ENCODE results near the gene DUSP2.

DUSP2 gene

GRCh38 chr2:96153291-96153713, 8.1 kb upstream of the DUSP2 start:
- Histone ChIP-seq H3K9me3 (ENCODE audit: control insufficient read depth, low read length) (no peaks in the 10 kb centered on the region), H3K27ac (ENCODE audit: low read depth, low read length, severe bottlenecking) (no peak overlapping the region), H3K4me3 (ENCODE audit: extremely low read depth, insufficient read depth, low read length, poor library complexity, severe bottlenecking) (no peak overlapping the region), H3K36me3 (ENCODE audit: control insufficient read depth, insufficient read depth, low read length) (no peaks in the 10 kb centered on the region), H3K4me1 (ENCODE audit: control insufficient read depth, insufficient read depth, low read length, poor library complexity, severe bottlenecking) (peaks cover 8% of the 10 kb centered on the region)
- 88 to 89% methylated on average over 3 to 6 of the region's 7 CpGs for WGBS, 2 experiments (ENCODE audit: insufficient coverage in 2 of 2)

GRCh38 chr2:96152304-96153161, 7.3 kb upstream of the DUSP2 start:
- no peak overlapping the region for H3K27ac ChIP-seq (ENCODE audit: low read depth, low read length, severe bottlenecking)
- no peaks in the 10 kb centered on the region for H3K9me3 ChIP-seq (ENCODE audit: control insufficient read depth, low read length)
- 70 to 75% methylated on average over 9 to 11 of the region's 13 CpGs for WGBS, 2 experiments (ENCODE audit: insufficient coverage in 2 of 2)
- H3K4me3 ChIP-seq (ENCODE audit: extremely low read depth, insufficient read depth, low read length, poor library complexity, severe bottlenecking): no peak overlapping the region
- no peaks in the 10 kb centered on the region for H3K36me3 ChIP-seq (ENCODE audit: control insufficient read depth, insufficient read depth, low read length)
- peaks cover 16% of the 10 kb centered on the region for H3K4me1 ChIP-seq (ENCODE audit: control insufficient read depth, insufficient read depth, low read length, poor library complexity, severe bottlenecking)

GRCh38 chr2:96151595-96152303, 6.5 kb upstream of the DUSP2 start:
- no peak overlapping the region for H3K27ac ChIP-seq (ENCODE audit: low read depth, low read length, severe bottlenecking)

GRCh38 chr2:96150791-96151594, 5.8 kb upstream of the DUSP2 start:
- no peaks in the 10 kb centered on the region for H3K36me3 ChIP-seq (ENCODE audit: control insufficient read depth, insufficient read depth, low read length)
- H3K27ac ChIP-seq (ENCODE audit: low read depth, low read length, severe bottlenecking): no peak overlapping the region
- peaks cover 30% of the 10 kb centered on the region for H3K4me1 ChIP-seq (ENCODE audit: control insufficient read depth, insufficient read depth, low read length, poor library complexity, severe bottlenecking)
- 91 to 93% methylated on average over 10 to 14 of the region's 14 CpGs for WGBS, 2 experiments (ENCODE audit: insufficient coverage in 2 of 2)
- H3K4me3 ChIP-seq (ENCODE audit: extremely low read depth, insufficient read depth, low read length, poor library complexity, severe bottlenecking): no peak overlapping the region
- no peaks in the 10 kb centered on the region for H3K9me3 ChIP-seq (ENCODE audit: control insufficient read depth, low read length)

More at GRCh38 chr2:96151595-96152303, 6.5 kb upstream of the DUSP2 start:
- Histone ChIP-seq H3K36me3 (ENCODE audit: control insufficient read depth, insufficient read depth, low read length) (no peaks in the 10 kb centered on the region), H3K9me3 (ENCODE audit: control insufficient read depth, low read length) (no peaks in the 10 kb centered on the region), H3K4me3 (ENCODE audit: extremely low read depth, insufficient read depth, low read length, poor library complexity, severe bottlenecking) (no peak overlapping the region), H3K4me1 (ENCODE audit: control insufficient read depth, insufficient read depth, low read length, poor library complexity, severe bottlenecking) (peaks cover 23% of the 10 kb centered on the region)
- WGBS, 2 experiments (ENCODE audit: insufficient coverage in 2 of 2): 89 to 92% methylated on average over 7 to 9 of the region's 9 CpGs

GRCh38 chr2:96150007-96150640, 4.9 kb upstream of the DUSP2 start:
- WGBS, 2 experiments (ENCODE audit: insufficient coverage in 2 of 2): 92 to 100% methylated on average over 2 of the region's 6 CpGs
- Histone ChIP-seq H3K27ac (ENCODE audit: low read depth, low read length, severe bottlenecking) (no peak overlapping the region), H3K9me3 (ENCODE audit: control insufficient read depth, low read length) (no peaks in the 10 kb centered on the region), H3K4me3 (ENCODE audit: extremely low read depth, insufficient read depth, low read length, poor library complexity, severe bottlenecking) (no peak overlapping the region), H3K36me3 (ENCODE audit: control insufficient read depth, insufficient read depth, low read length) (no peaks in the 10 kb centered on the region), H3K4me1 (ENCODE audit: control insufficient read depth, insufficient read depth, low read length, poor library complexity, severe bottlenecking) (peaks cover 30% of the 10 kb centered on the region)

- 42 to 45% methylated on average over 16 to 23 of the region's 29 CpGs for WGBS, 2 experiments (ENCODE audit: insufficient coverage in 2 of 2)
- H3K4me1 ChIP-seq (ENCODE audit: control insufficient read depth, insufficient read depth, low read length, poor library complexity, severe bottlenecking): peaks cover 30% of the 10 kb centered on the region
- H3K27ac ChIP-seq (ENCODE audit: low read depth, low read length, severe bottlenecking): peak overlapping the region; percentile 75
- no peak overlapping the region for H3K4me3 ChIP-seq (ENCODE audit: extremely low read depth, insufficient read depth, low read length, poor library complexity, severe bottlenecking)
- H3K36me3 ChIP-seq (ENCODE audit: control insufficient read depth, insufficient read depth, low read length): no peaks in the 10 kb centered on the region
- no peaks in the 10 kb centered on the region for H3K9me3 ChIP-seq (ENCODE audit: control insufficient read depth, low read length)
Observed at GRCh38 chr2:96148410-96149217, 3.4 kb upstream of the DUSP2 start.

GRCh38 chr2:96147593-96148201, 2.5 kb upstream of the DUSP2 start:
- H3K4me3 ChIP-seq (ENCODE audit: extremely low read depth, insufficient read depth, low read length, poor library complexity, severe bottlenecking): no peak overlapping the region
- H3K4me1 ChIP-seq (ENCODE audit: control insufficient read depth, insufficient read depth, low read length, poor library complexity, severe bottlenecking): peaks cover 30% of the 10 kb centered on the region
- H3K9me3 ChIP-seq (ENCODE audit: control insufficient read depth, low read length): no peaks in the 10 kb centered on the region
- no peaks in the 10 kb centered on the region for H3K36me3 ChIP-seq (ENCODE audit: control insufficient read depth, insufficient read depth, low read length)
- WGBS, 2 experiments (ENCODE audit: insufficient coverage in 2 of 2): 55 to 81% methylated on average over 2 to 7 of the region's 9 CpGs
- H3K27ac ChIP-seq (ENCODE audit: low read depth, low read length, severe bottlenecking): peak overlapping the region; percentile 41

- no peak overlapping the region for H3K27ac ChIP-seq (ENCODE audit: low read depth, low read length, severe bottlenecking)
- WGBS, 2 experiments (ENCODE audit: insufficient coverage in 2 of 2): 86 to 90% methylated on average over 8 to 9 of the region's 9 CpGs
Observed at GRCh38 chr2:96146881-96147592, 1.8 kb upstream of the DUSP2 start.

More at GRCh38 chr2:96146881-96147592, 1.8 kb upstream of the DUSP2 start:
- Histone ChIP-seq H3K36me3 (ENCODE audit: control insufficient read depth, insufficient read depth, low read length) (no peaks in the 10 kb centered on the region), H3K4me1 (ENCODE audit: control insufficient read depth, insufficient read depth, low read length, poor library complexity, severe bottlenecking) (peaks cover 30% of the 10 kb centered on the region), H3K9me3 (ENCODE audit: control insufficient read depth, low read length) (no peaks in the 10 kb centered on the region), H3K4me3 (ENCODE audit: extremely low read depth, insufficient read depth, low read length, poor library complexity, severe bottlenecking) (no peak overlapping the region)

All from mesodermal cell (in vitro differentiated cells).